Measurements from ENCODE around the gene ANGPTL7. TPM values are rescaled to one million over a fixed set of nuclear protein-coding genes. Genes with fewer than 3 reads are reported as not detected.

The ANGPTL7 gene
- total RNA-seq, 1 experiment from 2014 or later = not detected

GRCh38 chr1:11216074-11216473 is 26.9 kb downstream of the ANGPTL7 start:
- H3K27ac Mint-ChIP-seq = no peak overlapping the region
- H3K36me3 Mint-ChIP-seq = peaks cover 67% of the 10 kb centered on the region
- H3K4me3 Mint-ChIP-seq = no peak overlapping the region
- ChIA-PET POLR2A (interaction anchor here (0.6 kb wide), 1 partner anchor 148 kb away, joined by 3 read pairs; no protein-coding TSS in a partner anchor), CTCF (no interaction called here)
- TF ChIP-seq CDX4 (CRISPR knock-in tag; IDR thresholded peaks at IDR 0.05; ENCODE audit: borderline replicate concordance) (no peak), ZNF396 (CRISPR knock-in tag; IDR thresholded peaks at IDR 0.05; ENCODE audit: borderline replicate concordance) (no peak), SMAD3 (CRISPR knock-in tag; IDR thresholded peaks at IDR 0.05; ENCODE audit: borderline replicate concordance) (no peak), SP1 (CRISPR knock-in tag; conservative IDR thresholded peaks at IDR 0.05) (no peak)
- ATAC-seq (no peak), DNase-seq (ENCODE audit: low spot score) (no peak)
- H3K4me1 Mint-ChIP-seq = no peaks in the 10 kb centered on the region
- H3K27me3 Mint-ChIP-seq (ENCODE audit: low read depth) = no peaks in the 10 kb centered on the region
- no peaks in the 10 kb centered on the region for H3K9me3 Mint-ChIP-seq

- no peak for ATAC-seq
- Mint-ChIP-seq H3K4me1 (no peaks in the 10 kb centered on the region), H3K9me3 (no peaks in the 10 kb centered on the region), H3K4me3 (no peak overlapping the region), H3K27me3 (ENCODE audit: low read depth) (no peaks in the 10 kb centered on the region), H3K27ac (no peak overlapping the region), H3K36me3 (peaks cover 60% of the 10 kb centered on the region)
- ChIA-PET CTCF (no interaction called here), POLR2A (no interaction called here)
- no peak for DNase-seq (ENCODE audit: low spot score)
- TF ChIP-seq IRF2 (CRISPR knock-in tag; IDR thresholded peaks at IDR 0.05; ENCODE audit: borderline replicate concordance, low read depth) = no peak
- TF ChIP-seq ZNF532 (CRISPR knock-in tag; IDR thresholded peaks at IDR 0.05; ENCODE audit: borderline replicate concordance) = no peak
- no peak for TF ChIP-seq PRDM15 (CRISPR knock-in tag; IDR thresholded peaks at IDR 0.05)
- TF ChIP-seq MXD4 (CRISPR knock-in tag; IDR thresholded peaks at IDR 0.05; ENCODE audit: borderline replicate concordance) = no peak
- TF ChIP-seq EMX1 (CRISPR knock-in tag; IDR thresholded peaks at IDR 0.05) = no peak
These were observed 38.2 kb downstream of the ANGPTL7 start for GRCh38 chr1:11227106-11228077.

GRCh38 chr1:11229203-11229602 is 40.0 kb downstream of the ANGPTL7 start:
- no peak overlapping the region for H3K27ac Mint-ChIP-seq
- ChIA-PET POLR2A (interaction anchor here (0.6 kb wide), 1 partner anchor 165 kb away, joined by 3 read pairs; no protein-coding TSS in a partner anchor), CTCF (interaction anchor here (0.9 kb wide), 1 partner anchor 192 kb away, joined by 3 read pairs; no protein-coding TSS in a partner anchor)
- no peak for DNase-seq (ENCODE audit: low spot score)
- H3K4me3 Mint-ChIP-seq = no peak overlapping the region
- H3K4me1 Mint-ChIP-seq = no peaks in the 10 kb centered on the region
- H3K36me3 Mint-ChIP-seq = peaks cover 71% of the 10 kb centered on the region
- no peaks in the 10 kb centered on the region for H3K27me3 Mint-ChIP-seq (ENCODE audit: low read depth)
- H3K9me3 Mint-ChIP-seq = no peaks in the 10 kb centered on the region
- no peak for ATAC-seq
- no peak for TF ChIP-seq ESRRA (CRISPR knock-in tag; IDR thresholded peaks at IDR 0.05; ENCODE audit: borderline replicate concordance)
- no peak for TF ChIP-seq EMX1 (CRISPR knock-in tag; IDR thresholded peaks at IDR 0.05)
- no peak for TF ChIP-seq ZNF138 (CRISPR knock-in tag; conservative IDR thresholded peaks at IDR 0.05)
- no peak for TF ChIP-seq AR (CRISPR knock-in tag; IDR thresholded peaks at IDR 0.05)
- TF ChIP-seq ATF2 (CRISPR knock-in tag; IDR thresholded peaks at IDR 0.05; ENCODE audit: borderline replicate concordance, low read depth) = no peak
- no peak for TF ChIP-seq NR2C2 (CRISPR knock-in tag; IDR thresholded peaks at IDR 0.05)
- TF ChIP-seq ZNF263 (CRISPR knock-in tag; IDR thresholded peaks at IDR 0.05; ENCODE audit: low read depth) = no peak
- TF ChIP-seq ZBTB21 (CRISPR knock-in tag; IDR thresholded peaks at IDR 0.05; ENCODE audit: borderline replicate concordance) = no peak

Measured in WTC11 (cell line).